Measurements from ENCODE around the gene ENTPD2.

DNA sequence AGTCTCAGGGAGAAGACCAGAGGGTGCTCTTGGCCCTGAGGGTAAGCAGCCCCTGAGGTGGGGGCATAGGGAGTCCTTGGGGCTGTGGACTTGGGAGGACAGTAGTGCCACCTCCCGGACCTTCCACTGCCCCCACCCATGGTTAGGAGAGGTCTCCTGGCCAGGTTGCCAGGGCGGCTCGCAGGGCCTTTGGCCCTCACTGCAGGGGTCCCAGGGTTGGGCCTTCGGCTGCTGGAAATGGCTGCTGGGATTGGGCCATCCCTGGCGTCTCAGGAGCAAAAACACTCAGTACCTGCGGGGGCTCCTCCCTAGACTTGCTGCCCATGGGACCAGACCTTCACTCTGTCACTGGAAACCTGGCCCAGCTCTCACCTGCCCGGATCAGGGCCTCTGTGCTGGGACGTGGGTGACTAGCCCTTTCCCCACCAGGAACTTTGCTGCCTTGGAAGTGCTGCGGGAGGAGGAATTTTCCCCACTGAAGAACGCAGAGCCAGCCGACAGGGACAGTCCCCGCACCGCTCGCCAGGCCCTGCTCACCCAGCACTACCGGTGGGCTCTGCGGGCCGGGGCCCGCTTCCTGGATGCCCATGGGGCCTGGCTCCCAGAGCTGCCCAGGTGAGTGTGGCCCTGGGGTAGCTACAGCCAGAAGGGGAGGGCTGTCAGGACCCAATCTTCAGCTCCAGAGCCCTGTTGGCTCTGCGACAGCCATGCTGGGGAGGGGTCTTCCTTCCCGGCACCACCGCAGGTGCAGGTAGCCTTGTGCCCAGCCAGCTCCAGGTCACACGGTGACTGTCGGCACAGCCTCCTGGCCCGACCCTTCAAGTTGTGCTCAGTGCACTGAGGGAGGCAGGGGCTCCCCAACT, 26.6 kb upstream of the ENTPD2 start:
- TF ChIP-seq, protein P1, sequence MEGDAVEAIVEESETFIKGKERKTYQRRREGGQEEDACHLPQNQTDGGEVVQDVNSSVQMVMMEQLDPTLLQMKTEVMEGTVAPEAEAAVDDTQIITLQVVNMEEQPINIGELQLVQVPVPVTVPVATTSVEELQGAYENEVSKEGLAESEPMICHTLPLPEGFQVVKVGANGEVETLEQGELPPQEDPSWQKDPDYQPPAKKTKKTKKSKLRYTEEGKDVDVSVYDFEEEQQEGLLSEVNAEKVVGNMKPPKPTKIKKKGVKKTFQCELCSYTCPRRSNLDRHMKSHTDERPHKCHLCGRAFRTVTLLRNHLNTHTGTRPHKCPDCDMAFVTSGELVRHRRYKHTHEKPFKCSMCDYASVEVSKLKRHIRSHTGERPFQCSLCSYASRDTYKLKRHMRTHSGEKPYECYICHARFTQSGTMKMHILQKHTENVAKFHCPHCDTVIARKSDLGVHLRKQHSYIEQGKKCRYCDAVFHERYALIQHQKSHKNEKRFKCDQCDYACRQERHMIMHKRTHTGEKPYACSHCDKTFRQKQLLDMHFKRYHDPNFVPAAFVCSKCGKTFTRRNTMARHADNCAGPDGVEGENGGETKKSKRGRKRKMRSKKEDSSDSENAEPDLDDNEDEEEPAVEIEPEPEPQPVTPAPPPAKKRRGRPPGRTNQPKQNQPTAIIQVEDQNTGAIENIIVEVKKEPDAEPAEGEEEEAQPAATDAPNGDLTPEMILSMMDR (IDR thresholded peaks at IDR 0.05), result no peak
- no peak for TF ChIP-seq POLR2A (IDR thresholded peaks at IDR 0.05)
